K562 (cell line): ENCODE measurements around the gene CPLX3. TPM values are rescaled to one million over a fixed set of nuclear protein-coding genes. Genes with fewer than 3 reads are reported as not detected.
A peak's percentile ranks its signal among the peaks of the same experiment; 100 is the strongest.

Experiments used
- ARNT ChIP-seq, 2 experiments: fragments of 450-650 bp; IDR thresholded peaks; 2 replicates each; pipeline ENCODE4 v1.6.1; 2016; ENCODE audit warnings: mild to moderate bottlenecking in 1 of 2
- CTCF ChIP-seq, 3 experiments: IDR thresholded peaks in 2 of 3; conservative IDR thresholded peaks in 1 of 3; 2 replicates each; pipeline ENCODE4 v1.5.1; 2011 to 2012; ENCODE audit warnings: low read length in 3 of 3, mild to moderate bottlenecking in 3 of 3, control low read depth in 2 of 3, improper control_type of control experiment in 1 of 3, inconsistent platforms in 1 of 3, low read depth in 1 of 3, mixed read lengths in 1 of 3, moderate library complexity in 1 of 3; ENCODE audit not compliant: insufficient read depth in 2 of 3
- CTCFL ChIP-seq: IDR thresholded peaks from 2 replicates; pipeline ENCODE4 v1.6.1; 2011; ENCODE audit warnings: borderline replicate concordance, low read depth, mild to moderate bottlenecking, moderate library complexity, low read length; ENCODE audit not compliant: insufficient read depth, poor library complexity, severe bottlenecking
- GTF2A2 ChIP-seq: IDR thresholded peaks from 2 replicates; pipeline ENCODE4 v1.6.1; 2016; ENCODE audit warnings: mild to moderate bottlenecking, missing genetic modification characterization, missing compliant biosample characterization
- KLF16 ChIP-seq: IDR thresholded peaks from 2 replicates; pipeline ENCODE4 v1.6.1; 2016; ENCODE audit warnings: antibody characterized with exemption
- MAZ ChIP-seq, 2 experiments: fragments of 450-650 bp in 1 of 2; sonication (generic) in 1 of 2; formaldehyde crosslinking; IDR thresholded peaks in 1 of 2; conservative IDR thresholded peaks in 1 of 2; 2 replicates each; pipeline versions ENCODE4 v1.4.0 to v1.5.0; 2020; ENCODE audit warnings: mild to moderate bottlenecking in 1 of 2, missing genetic modification reagents in 1 of 2
- NFIC ChIP-seq: fragments of 450-650 bp; IDR thresholded peaks from 2 replicates; pipeline ENCODE4 v1.6.1; 2017; ENCODE audit warnings: mild to moderate bottlenecking, inconsistent platforms
- NFRKB ChIP-seq: fragments of 450-650 bp; IDR thresholded peaks from 2 replicates; pipeline ENCODE4 v1.6.1; 2016; ENCODE audit warnings: low read depth
- NFYB ChIP-seq: IDR thresholded peaks from 2 replicates; pipeline ENCODE4 v1.6.1; 2011; ENCODE audit warnings: mild to moderate bottlenecking, moderate library complexity; ENCODE audit not compliant: insufficient read length; ENCODE audit errors: extremely low read depth
- PYGO2 ChIP-seq: fragments of 450-650 bp; IDR thresholded peaks from 2 replicates; pipeline ENCODE4 v1.6.1; 2016; ENCODE audit warnings: mild to moderate bottlenecking, missing genetic modification characterization, moderate library complexity, missing compliant biosample characterization
- RAD21 ChIP-seq, 2 experiments: fragments of 250-450 bp in 1 of 2; fragments of 450-650 bp in 1 of 2; sonication (Bioruptor Pico) in 1 of 2; formaldehyde crosslinking in 1 of 2; IDR thresholded peaks in 1 of 2; conservative IDR thresholded peaks in 1 of 2; 2 replicates each; pipeline versions ENCODE4 v1.4.0 to v1.8.0; 2020 to 2022; ENCODE audit warnings: mild to moderate bottlenecking in 2 of 2, moderate library complexity in 1 of 2
- RBM22 ChIP-seq: fragments of 200-400 bp; formaldehyde crosslinking; IDR thresholded peaks from 2 replicates; pipeline ENCODE4 v1.6.1; 2018; ENCODE audit warnings: low read length, low read depth; ENCODE audit not compliant: poor library complexity, severe bottlenecking
- RCOR1 ChIP-seq, 2 experiments: IDR thresholded peaks; 2 replicates each; pipeline ENCODE4 v1.6.1; 2012; ENCODE audit warnings: low read depth in 2 of 2, low read length in 2 of 2, borderline replicate concordance in 1 of 2, improper control_type of control experiment in 1 of 2
- RFX7 ChIP-seq: fragments of 250-450 bp; sonication (Bioruptor Pico); IDR thresholded peaks from 2 replicates; pipeline ENCODE4 v1.5.1; 2021; ENCODE audit warnings: mild to moderate bottlenecking
- SPI1 ChIP-seq: IDR thresholded peaks from 2 replicates; pipeline ENCODE4 v1.6.1; 2011; ENCODE audit warnings: low read depth, low read length, control low read depth, borderline replicate concordance
- STAT5A ChIP-seq: IDR thresholded peaks from 2 replicates; pipeline ENCODE4 v1.6.1; 2012; ENCODE audit warnings: low read length, inconsistent platforms, borderline replicate concordance
- TRIM25 ChIP-seq: fragments of 450-650 bp; IDR thresholded peaks from 2 replicates; pipeline ENCODE4 v1.7.0; 2016; ENCODE audit warnings: borderline replicate concordance
- XRCC3 ChIP-seq: fragments of 450-650 bp; IDR thresholded peaks from 2 replicates; pipeline ENCODE4 v1.6.1; 2017; ENCODE audit warnings: mild to moderate bottlenecking, moderate library complexity
- XRCC5 ChIP-seq: fragments of 200-400 bp; formaldehyde crosslinking; IDR thresholded peaks from 2 replicates; pipeline ENCODE4 v1.6.1; 2017; ENCODE audit warnings: low read depth, mild to moderate bottlenecking, low read length
- ZNF134 ChIP-seq: fragments of 250-450 bp; sonication (Bioruptor Pico); conservative IDR thresholded peaks from 2 replicates; pipeline ENCODE4 v1.4.0; 2020
- ZNF143 ChIP-seq: sonication (generic); formaldehyde crosslinking; IDR thresholded peaks from 2 replicates; pipeline ENCODE4 v1.9.0; 2022; ENCODE audit warnings: mild to moderate bottlenecking, missing genetic modification reagents
- ZNF384 ChIP-seq: IDR thresholded peaks from 2 replicates; pipeline ENCODE4 v1.6.1; 2012; ENCODE audit warnings: low read depth, low read length, improper control_type of control experiment
- polyA plus RNA-seq, 8 experiments: library from polyadenylated mRNA; depleted of rRNA in 4 of 8; stranded (reverse) in 5 of 8; unstranded in 3 of 8; fragments of >200 nt; fragmentation: Nextera tagmentation in 2 of 8; fragmentation: Illumina TruSeq in 1 of 8; extraction: Ambion mirVana in 2 of 8; extraction: Trizol in 1 of 8; gene quantifications; 2 replicates each; pipeline versions ENCODE4 v1.2.1 to v1.2.3, GENCODE V29; 2011 to 2014; ENCODE audit warnings: inconsistent platforms in 1 of 8, missing spikeins in 1 of 8
- total RNA-seq, 7 experiments: library from RNA; depleted of rRNA in 6 of 7; stranded (reverse); fragments of >200 nt in 6 of 7; fragmentation: Illumina TruSeq in 2 of 7; extraction: Trizol in 2 of 7; gene quantifications; 2 replicates each; pipeline versions ENCODE4 v1.2.1 to v1.2.3, GENCODE V29; 2011 to 2021; ENCODE audit warnings: low replicate concordance in 1 of 7
- TF ChIP-seq, protein P1 (sequence below): sonication (generic); formaldehyde crosslinking; IDR thresholded peaks from 2 replicates; pipeline ENCODE4 v1.9.0; 2022; ENCODE audit warnings: mild to moderate bottlenecking, missing genetic modification reagents

CPLX3 gene
- total and polyA plus RNA-seq, 9 of the 15 experiments (the other 6 are each of a cell fraction or from before 2014, with no cell fraction given), result not detected

DNA sequence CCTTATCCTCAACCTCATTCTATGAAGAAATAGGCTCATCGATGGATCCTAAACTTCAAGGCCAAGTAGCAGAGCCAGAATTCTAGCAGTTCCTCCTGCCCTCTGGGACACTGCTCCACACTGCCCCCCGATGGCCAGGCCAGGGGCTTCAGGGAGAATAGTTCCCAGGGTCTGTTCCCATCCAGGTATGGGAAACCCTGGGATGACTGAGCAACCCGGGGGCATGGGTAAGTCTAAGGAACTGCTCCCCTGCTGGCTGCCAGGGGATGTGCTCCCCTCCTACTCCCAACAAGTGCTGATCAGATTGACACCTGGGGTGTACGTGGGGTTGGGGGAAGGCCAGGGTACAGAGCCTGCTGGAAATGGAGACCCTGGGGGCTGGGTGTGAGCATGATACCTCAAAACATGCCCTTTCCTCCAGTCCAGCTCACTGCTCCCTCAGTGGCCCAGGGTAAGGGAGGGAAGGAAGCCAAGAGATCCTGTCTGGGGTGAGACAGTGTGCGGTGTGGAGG is 8.9 kb downstream of the CPLX3 start (continued):
- peak; percentile 58; the same call in 1 of the 2 replicates for TF ChIP-seq SPI1
- no peak for TF ChIP-seq NFRKB
- peak; percentile 40; the same call in 1 of the 2 replicates for TF ChIP-seq XRCC5
- peak; percentile 41 to 68; a peak in 3 of 4 replicates for TF ChIP-seq RAD21 (CRISPR knock-in tag; conservative IDR thresholded peaks at IDR 0.05 in 1 of 2, IDR thresholded peaks at IDR 0.05 in 1 of 2)
- no peak for TF ChIP-seq NFYB
- TF ChIP-seq, protein P1, sequence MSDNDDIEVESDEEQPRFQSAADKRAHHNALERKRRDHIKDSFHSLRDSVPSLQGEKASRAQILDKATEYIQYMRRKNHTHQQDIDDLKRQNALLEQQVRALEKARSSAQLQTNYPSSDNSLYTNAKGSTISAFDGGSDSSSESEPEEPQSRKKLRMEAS, result 0 out of 2 replicates have a peak, but pooled peaks have one; percentile 27
- TF ChIP-seq STAT5A, result no peak
- no peak for TF ChIP-seq PYGO2 (tag)
- TF ChIP-seq XRCC3, result no peak
- TF ChIP-seq NFIC, result no peak
- TF ChIP-seq GTF2A2 (tag), result no peak
- peak; percentile 1 for TF ChIP-seq CTCFL
- TF ChIP-seq ZNF134 (CRISPR knock-in tag), result no peak
- no peak for TF ChIP-seq ARNT (IDR thresholded peaks at IDR 0.05)
- 0 out of 2 replicates have a peak, but pooled peaks have one; percentile 42 for TF ChIP-seq KLF16
- TF ChIP-seq ZNF384, result no peak
- TF ChIP-seq ZNF143 (CRISPR knock-in tag), result 0 out of 2 replicates have a peak, but pooled peaks have one; percentile 24
- TF ChIP-seq RCOR1 (IDR thresholded peaks at IDR 0.05; ENCODE audit: borderline replicate concordance in 1 of 2, low read depth in 2 of 2, low read length in 2 of 2), result peak in 1 of 2 experiments; percentile 38; a peak in 1 of 4 replicates
- 0 out of 4 replicates have a peak, but pooled peaks of 1 of the 2 experiments have one; percentile 45 for TF ChIP-seq MAZ (CRISPR knock-in tag; conservative IDR thresholded peaks at IDR 0.05 in 1 of 2, IDR thresholded peaks at IDR 0.05 in 1 of 2)
- peak; percentile 82 to 95 (median 87) for TF ChIP-seq CTCF (IDR thresholded peaks at IDR 0.05 in 2 of 3, conservative IDR thresholded peaks at IDR 0.05 in 1 of 3; ENCODE audit: insufficient read depth in 2 of 3, low read depth in 1 of 3, low read length in 3 of 3)
- TF ChIP-seq TRIM25, result no peak
- no peak for TF ChIP-seq RFX7
- no peak for TF ChIP-seq RBM22
